Gastrocnemius medialis (tissue), 4 donors: ENCODE results near the gene THADA.

Source experiments
- CTCF ChIP-seq, 5 experiments: fragments of 450-650 bp in 3 of 5; fragments of 200-600 bp in 2 of 5; sonication (generic) in 2 of 5; IDR thresholded peaks in 4 of 5; conservative IDR thresholded peaks in 1 of 5; 1 replicate in 4 of 5; 2 replicates in 1 of 5; pipeline ENCODE4 v1.5.1; 2016 to 2019; ENCODE audit warnings: antibody characterized with exemption in 5 of 5, mild to moderate bottlenecking in 3 of 5, moderate library complexity in 3 of 5
- POLR2A ChIP-seq, 2 donors: fragments of 450-650 bp; IDR thresholded peaks; one replicate each; pipeline ENCODE4 v1.6.1; 2017; ENCODE audit warnings: antibody characterized with exemption in 2 of 2, mild to moderate bottlenecking in 2 of 2, moderate library complexity in 2 of 2

GRCh38 chr2:43531251-43531650 is 64.6 kb downstream of the THADA start:
- no peak for TF ChIP-seq POLR2A (IDR thresholded peaks at IDR 0.05)
- TF ChIP-seq CTCF (IDR thresholded peaks at IDR 0.05 in 4 of 5, conservative IDR thresholded peaks at IDR 0.05 in 1 of 5): no peak
